ES-I3 (cell line): ENCODE data around the gene TREML4.
"Not testable (repeated sequence)": the region's sequence is repeated elsewhere in the genome, so short reads cannot be mapped to it uniquely, and the experiment has no call there.

Experiments used
- H3K36me3 ChIP-seq: 2 replicates; pipeline ENCODE4 v1.6.1; 2013; ENCODE audit warnings: mild to moderate bottlenecking, low read length, control low read depth, moderate library complexity; ENCODE audit not compliant: insufficient read depth
- H3K4me1 ChIP-seq: 2 replicates; pipeline ENCODE4 v1.6.1; 2013; ENCODE audit warnings: mild to moderate bottlenecking, control low read depth, low read length; ENCODE audit not compliant: insufficient read depth
- H3K9ac ChIP-seq: 2 replicates; pipeline ENCODE4 v1.6.1; 2013; ENCODE audit warnings: low read depth, mild to moderate bottlenecking, low read length, moderate library complexity
- H3K9me3 ChIP-seq: 2 replicates; pipeline ENCODE4 v1.6.1; 2013; ENCODE audit warnings: mild to moderate bottlenecking, low read length, moderate library complexity; ENCODE audit not compliant: control insufficient read depth, insufficient read depth

TREML4 gene

DNA sequence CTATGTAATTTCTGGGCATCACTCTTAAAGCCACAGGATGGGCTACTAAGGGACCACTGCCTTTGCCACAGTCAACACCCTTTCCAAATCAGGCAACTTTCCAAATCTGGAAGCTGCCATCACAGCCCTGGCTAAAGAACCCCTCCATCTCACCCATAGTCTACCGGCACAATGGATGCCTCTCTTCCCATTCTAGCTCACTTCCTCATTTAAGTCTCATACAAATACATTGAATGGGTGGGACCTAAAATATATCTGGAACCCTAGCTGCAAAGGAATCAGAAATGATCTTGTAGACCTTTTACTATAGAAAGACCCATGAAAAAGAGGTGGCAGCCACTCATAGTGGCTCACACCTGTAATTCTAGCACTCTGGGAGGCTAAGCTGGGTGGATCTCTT lies 3.3 kb upstream of the TREML4 start:
- Histone ChIP-seq H3K9me3 (no peaks in the 10 kb centered on the region), H3K36me3 (no peaks in the 10 kb centered on the region), H3K9ac (no peak overlapping the region), H3K4me1 (no peaks in the 10 kb centered on the region)

DNA sequence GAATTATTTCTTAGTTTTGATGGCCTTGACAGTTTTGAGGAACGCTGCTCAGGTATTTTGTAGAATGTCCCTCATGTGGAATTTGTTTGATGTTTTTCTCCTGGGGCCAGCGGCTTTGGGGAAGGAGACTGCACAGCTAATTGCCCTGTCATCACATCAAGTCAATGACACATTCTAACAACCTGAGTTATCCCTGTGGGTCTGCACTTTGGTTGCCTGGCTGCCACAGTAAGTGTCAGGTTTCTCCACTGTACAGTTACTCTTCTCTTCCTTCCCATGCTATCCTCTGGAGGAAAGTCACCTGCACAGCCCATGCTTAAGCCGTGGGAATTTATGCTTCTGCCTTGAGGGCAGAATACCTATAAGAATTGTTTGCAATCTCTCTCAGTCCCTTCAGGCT lies 1.4 kb upstream of the TREML4 start:
- Histone ChIP-seq H3K4me1 (no peaks in the 10 kb centered on the region), H3K36me3 (no peaks in the 10 kb centered on the region)

DNA sequence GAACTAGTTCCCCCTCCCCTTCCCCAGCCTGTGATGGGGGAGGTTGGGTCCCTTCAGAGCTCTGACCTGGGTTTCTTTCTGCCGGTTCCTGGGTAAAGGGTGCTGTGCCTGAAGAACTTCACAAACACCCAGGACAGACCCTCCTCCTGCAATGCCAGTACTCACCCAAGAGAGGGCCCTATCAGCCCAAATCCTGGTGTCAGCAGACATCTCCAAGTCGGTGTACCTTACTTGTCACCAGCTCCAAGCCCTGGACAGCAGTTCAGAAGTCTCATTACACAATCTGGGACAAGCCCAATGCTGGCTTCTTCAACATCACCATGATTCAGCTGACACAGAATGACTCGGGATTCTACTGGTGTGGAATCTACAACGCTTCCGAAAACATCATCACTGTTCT lies 467 bp downstream of the TREML4 start:
- Histone ChIP-seq H3K9me3 (no peaks in the 10 kb centered on the region), H3K4me1 (no peaks in the 10 kb centered on the region), H3K9ac (no peak overlapping the region), H3K36me3 (no peaks in the 10 kb centered on the region)

More for the DNA sequence above, 1.4 kb upstream of the TREML4 start:
- no peaks in the 10 kb centered on the region for H3K9me3 ChIP-seq
- H3K9ac ChIP-seq = no peak overlapping the region

DNA sequence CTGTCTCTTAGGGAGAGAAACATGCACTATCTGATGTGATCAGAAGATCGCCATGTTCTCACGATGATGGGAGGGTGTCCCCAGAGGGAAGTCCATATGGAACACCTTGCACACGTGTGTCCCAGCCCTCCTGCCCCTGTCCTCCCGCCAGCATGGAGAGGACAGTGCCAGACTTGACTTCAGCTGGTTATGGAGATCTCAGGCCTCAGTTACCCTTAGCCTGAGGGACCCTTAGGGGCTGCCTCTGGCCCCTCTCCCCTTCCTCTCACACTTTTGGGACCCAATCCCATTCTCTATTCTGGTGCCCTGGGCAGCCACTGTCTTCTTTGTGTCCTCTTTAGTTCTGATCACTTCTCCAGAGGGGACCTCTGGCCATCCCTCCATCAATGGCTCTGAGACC lies 1.6 kb downstream of the TREML4 start:
- Histone ChIP-seq H3K9ac (no peak overlapping the region), H3K36me3 (no peaks in the 10 kb centered on the region), H3K9me3 (no peaks in the 10 kb centered on the region), H3K4me1 (no peaks in the 10 kb centered on the region)

DNA sequence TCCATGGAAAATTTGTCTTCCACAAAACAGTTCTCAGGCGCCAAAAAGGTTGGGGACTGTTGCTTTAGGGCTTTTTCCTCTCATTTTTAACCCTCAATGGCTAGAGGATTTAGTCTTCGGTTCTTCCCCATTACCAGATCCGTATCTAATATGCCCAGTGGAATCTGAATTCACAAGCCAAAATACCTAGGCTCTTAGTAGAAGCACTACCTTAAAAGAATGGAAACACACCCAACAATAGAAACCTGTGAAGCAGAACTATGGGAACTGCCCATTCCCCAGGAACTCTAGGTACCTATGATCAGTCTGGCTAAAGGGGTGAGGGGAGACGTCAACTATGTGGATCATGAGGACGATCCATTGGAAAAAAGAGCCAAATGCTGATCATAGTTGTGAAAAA lies 3.1 kb downstream of the TREML4 start:
- Histone ChIP-seq H3K9ac (no peak overlapping the region), H3K9me3 (no peaks in the 10 kb centered on the region), H3K36me3 (no peaks in the 10 kb centered on the region), H3K4me1 (no peaks in the 10 kb centered on the region)

DNA sequence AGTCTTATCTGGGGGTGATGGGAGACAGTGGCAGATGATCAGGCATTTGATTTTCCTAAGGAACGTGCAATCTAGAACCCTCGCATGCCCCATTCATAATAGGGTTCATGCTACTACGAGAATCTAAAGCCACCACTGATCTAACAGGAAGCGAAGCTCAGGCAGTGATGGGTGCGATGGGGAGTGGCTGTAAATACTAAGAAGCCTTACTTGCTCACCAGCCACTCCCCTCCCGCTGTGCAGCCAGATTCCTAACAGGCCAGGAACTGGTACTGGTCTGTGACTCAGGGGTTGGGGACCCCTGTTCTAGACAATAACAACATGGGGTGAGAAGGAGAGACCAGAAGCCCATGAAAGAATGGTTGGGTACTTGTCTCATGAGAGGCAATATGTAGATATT lies 4.5 kb downstream of the TREML4 start:
- Histone ChIP-seq H3K9me3 (no peaks in the 10 kb centered on the region), H3K4me1 (no peaks in the 10 kb centered on the region), H3K9ac (no peak overlapping the region)

DNA sequence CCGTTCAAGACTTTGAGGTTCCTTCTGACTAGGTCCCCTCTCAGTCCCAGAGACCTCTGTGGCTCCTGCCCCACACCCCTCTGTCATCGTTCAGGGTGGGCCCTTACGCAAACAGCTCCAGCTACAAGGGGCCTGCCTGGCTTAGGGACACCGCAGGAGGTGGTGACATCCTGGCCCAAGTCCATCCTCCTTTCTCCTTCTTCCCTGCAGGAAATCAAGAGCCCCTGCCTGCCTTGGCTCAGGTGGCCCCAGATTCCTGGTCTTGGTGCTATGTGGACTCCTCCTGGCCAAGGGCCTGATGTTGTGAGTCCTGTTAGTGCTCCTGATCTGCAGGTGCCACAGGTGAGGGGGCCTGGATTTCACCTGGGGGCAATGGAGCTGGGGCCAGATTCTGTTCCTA lies 8.1 kb downstream of the TREML4 start:
- Histone ChIP-seq H3K9me3 (no peaks in the 10 kb centered on the region), H3K9ac (no peak overlapping the region), H3K4me1 (no peaks in the 10 kb centered on the region), H3K36me3 (no peaks in the 10 kb centered on the region)

More for the DNA sequence above, 4.5 kb downstream of the TREML4 start:
- no peaks in the 10 kb centered on the region for H3K36me3 ChIP-seq

DNA sequence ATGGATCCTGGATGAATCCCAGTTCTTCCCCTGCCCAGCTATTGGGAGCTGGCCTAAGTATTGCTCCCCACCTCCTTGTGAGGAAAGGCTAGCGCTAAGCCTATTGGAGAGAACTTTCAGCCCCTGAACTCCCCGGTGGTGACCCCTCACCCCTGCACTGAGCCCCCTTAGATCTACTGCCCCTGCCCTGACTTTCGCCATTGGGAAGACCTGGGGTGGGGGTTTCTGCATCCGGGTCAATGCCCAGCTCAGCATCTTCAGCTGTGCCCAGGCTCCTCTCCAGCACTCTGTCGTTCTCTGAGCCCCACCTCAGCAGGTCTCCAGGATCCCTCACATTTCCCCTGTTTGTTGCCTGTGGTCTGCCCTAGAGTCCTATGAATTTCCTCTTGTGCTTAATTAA lies 9.0 kb downstream of the TREML4 start:
- Histone ChIP-seq H3K9me3 (no peaks in the 10 kb centered on the region), H3K36me3 (no peaks in the 10 kb centered on the region), H3K4me1 (no peaks in the 10 kb centered on the region), H3K9ac (no peak overlapping the region)

DNA sequence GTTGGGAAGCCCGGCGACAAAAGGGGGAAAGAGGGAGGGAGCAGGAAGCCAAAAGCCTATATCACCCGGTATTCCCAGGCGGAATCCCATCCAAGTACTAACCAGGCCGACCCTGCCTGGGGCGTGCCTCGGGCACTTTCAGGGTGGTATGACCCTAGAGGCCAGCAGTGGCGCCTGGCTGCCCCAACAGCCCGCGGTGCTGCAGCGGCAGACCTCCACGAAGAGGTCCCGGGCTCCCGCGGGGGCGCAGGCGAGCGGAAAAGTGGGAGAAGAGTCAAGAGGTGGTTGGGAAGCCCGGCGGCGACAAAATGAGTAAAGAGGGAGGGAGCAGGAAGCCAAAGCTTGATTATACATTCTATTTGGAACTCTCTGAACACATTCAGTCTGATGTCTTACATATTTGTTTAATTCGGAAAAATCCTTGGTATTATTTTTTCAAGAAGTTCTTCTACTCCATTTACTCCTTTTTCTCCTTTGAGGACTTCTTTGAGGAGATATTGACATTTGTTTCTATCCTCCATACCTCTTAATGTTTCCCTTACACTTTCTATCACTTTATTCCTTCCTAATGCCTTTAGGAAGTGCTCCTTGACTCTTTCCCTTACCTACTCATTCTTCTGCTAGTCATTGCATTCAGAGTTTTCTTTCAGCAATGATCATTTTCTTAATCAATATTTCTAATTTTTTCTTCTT lies 11.5 kb downstream of the TREML4 start:
- H3K4me1 ChIP-seq = no peaks in the 10 kb centered on the region
- no peaks in the 10 kb centered on the region for H3K36me3 ChIP-seq
- H3K9ac ChIP-seq = peak overlapping the region; percentile 54; the same call in 1 of the 2 replicates
- no peaks in the 10 kb centered on the region for H3K9me3 ChIP-seq

DNA sequence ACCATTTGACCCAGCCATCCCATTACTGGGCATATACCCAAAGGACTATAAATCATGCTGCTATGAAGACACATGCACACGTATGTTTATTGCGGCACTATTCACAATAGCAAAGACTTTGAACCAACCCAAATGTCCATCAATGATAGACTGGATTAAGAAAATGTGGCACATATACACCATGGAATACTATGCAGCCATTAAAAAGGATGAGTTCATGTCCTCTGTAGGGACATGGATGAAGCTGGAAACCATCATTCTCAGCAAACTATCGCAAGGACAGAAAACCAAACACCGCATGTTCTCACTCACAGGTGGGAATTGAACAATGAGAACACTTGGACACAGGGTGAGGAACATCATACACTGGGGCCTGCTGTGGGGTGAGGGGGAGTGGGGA lies 18.4 kb downstream of the TREML4 start:
- H3K9ac ChIP-seq, H3K36me3 ChIP-seq, H3K4me1 ChIP-seq, H3K9me3 ChIP-seq: not testable (repeated sequence)

DNA sequence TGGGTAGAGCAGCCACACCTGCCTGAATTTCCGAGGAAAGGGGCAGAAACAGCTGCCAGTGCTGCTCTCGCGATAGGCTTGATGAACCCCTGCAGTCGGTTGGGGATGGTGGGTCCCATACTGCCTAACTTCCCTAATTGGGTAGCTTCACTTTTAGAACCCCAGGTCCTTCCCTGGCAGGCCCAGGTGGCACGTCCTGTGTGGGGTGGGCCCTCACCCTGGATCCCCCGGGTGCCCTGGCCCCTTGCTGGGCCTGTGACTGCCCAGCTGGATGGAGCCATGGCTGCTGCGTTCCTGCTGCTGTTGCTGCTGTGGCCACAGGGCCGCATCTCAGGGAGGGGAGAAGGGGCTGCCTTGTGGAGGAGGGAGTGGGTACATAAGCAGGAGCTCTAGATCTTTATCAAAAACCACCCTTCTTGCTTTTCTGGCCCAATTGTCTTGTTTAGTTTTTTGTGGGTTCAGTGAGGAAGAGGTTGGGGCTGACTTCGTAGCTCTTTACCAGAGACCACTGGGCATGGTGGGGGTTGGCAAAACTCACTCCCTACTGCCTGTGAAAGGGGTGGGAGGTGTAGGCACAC lies 19.2 kb downstream of the TREML4 start:
- no peak overlapping the region for H3K9ac ChIP-seq
- H3K4me1 ChIP-seq = no peaks in the 10 kb centered on the region
- no peaks in the 10 kb centered on the region for H3K9me3 ChIP-seq
- no peaks in the 10 kb centered on the region for H3K36me3 ChIP-seq

DNA sequence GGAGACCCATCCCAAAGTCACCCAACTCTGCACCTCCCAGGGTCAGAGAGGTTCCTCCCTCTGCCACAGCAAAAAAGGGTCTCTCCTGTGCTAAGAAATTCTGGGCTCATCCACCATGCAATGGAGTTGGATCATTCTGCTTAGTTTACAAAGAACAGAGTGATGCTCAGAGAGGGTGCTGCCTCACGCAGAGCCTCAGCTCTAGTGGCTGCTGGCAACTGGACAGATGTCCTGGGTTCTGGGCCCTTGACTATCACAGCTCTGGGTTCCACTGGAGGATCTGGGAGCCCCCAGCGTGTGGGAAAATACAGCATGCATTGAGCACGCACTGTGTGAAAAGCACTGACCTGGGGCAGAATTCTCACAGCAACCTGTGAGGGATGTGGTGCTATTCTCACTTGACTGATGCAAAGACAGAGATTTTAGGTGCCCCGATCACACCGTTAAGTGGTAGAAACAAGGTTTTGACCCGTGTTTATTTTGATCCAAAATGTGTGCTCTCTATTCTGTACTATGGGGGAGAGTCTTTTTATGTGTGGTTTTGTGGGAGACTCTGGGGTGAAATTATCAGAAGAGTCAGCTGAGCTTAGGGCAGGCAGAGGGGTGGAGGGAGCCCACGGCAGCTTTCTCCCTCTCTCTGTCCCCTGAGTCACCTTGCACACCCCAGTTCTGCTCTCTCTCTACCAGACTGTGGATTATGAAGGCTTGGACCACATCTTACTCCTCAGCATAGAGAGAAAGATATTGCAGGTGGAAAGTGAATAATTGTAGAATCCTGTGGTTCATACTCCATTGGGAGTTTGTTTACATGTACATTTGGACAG lies 19.9 kb downstream of the TREML4 start:
- no peak overlapping the region for H3K9ac ChIP-seq
- no peaks in the 10 kb centered on the region for H3K4me1 ChIP-seq
- no peaks in the 10 kb centered on the region for H3K9me3 ChIP-seq
- no peaks in the 10 kb centered on the region for H3K36me3 ChIP-seq

DNA sequence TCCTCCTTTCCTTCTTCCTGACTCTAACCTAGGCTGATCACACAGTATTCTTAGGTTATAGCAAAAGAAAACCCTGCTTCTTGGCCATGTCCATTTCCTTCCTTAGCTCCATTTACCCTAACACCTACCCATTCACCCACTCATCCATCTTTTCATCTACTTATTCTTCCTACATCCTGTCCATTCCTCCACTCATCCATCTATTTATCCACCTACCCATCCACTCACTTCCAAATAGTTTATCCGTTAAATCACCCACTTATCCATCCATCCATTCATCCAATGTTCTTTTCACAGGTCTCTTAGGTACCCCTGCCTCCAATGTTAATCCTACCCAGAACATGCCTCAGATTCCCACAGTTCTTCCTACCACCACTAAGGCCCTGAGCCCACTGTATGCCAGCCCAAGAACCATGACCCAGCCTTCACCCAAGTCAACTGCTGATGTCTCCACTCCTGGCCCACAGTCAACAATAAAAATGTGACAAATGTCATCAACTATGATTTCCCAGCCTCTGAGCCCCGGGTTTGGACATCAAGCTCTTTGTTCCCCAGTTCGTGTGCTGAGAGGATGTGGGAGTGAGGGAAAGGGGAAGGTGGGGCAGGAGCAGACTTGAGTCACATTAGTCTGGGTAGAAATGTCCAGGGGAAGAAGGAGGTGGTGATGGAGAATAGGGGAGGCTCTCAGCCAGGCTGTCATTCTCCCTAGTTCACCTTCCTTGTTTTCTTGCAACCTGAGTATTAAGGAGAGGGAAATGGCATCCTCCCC lies 24.4 kb downstream of the TREML4 start:
- Histone ChIP-seq H3K9ac (no peak overlapping the region), H3K36me3 (no peaks in the 10 kb centered on the region), H3K4me1 (no peaks in the 10 kb centered on the region), H3K9me3 (no peaks in the 10 kb centered on the region)

DNA sequence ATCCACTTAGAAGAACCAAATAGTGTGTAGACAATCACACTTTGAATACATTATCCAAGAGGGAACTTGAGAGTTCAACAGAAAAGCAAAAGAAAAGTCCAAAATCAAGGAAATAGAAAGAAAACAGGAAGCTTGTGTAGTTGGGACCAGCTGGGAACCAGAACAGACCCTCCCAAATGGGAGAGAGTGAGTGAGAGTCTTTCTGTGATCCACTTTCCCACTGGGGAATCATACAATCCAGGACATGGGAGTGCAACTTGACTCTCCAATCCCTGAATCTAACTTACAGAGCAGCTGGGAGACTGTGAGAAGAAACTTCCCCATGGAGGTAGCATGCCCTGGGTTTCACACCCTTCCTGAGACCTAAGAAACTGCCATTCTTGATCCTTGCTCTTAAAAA lies 27.0 kb downstream of the TREML4 start:
- no peaks in the 10 kb centered on the region for H3K4me1 ChIP-seq

More for the DNA sequence above, 27.0 kb downstream of the TREML4 start:
- H3K36me3 ChIP-seq = no peaks in the 10 kb centered on the region
- H3K9ac ChIP-seq = no peak overlapping the region
- no peaks in the 10 kb centered on the region for H3K9me3 ChIP-seq
